Heart left ventricle (tissue), 16 donors: ENCODE data around the gene A3GALT2. TPM values are rescaled to one million over a fixed set of nuclear protein-coding genes. Genes with fewer than 3 reads are reported as not detected.
"Not testable (repeated sequence)": the region's sequence is repeated elsewhere in the genome, so short reads cannot be mapped to it uniquely, and the experiment has no call there.

Source experiments
- ATAC-seq, 4 donors: fragments of 200-7000 bp; cut with Tn5 transposase; one replicate each; pipeline ENCODE4 v1.9.1; 2020 to 2022; ENCODE audit warnings: moderate library complexity in 4 of 4, mild to moderate bottlenecking in 3 of 4, moderate number of reproducible peaks in 1 of 4
- DNase-seq, 5 donors: peaks; one replicate each; pipeline ENCODE4 v3.0.0-alpha.2; 2020
- H3K27ac ChIP-seq, 12 donors: fragments of 200-600 bp; sonication (generic) in 4 of 12; one replicate each; pipeline versions ENCODE4 v1.5.0 to v1.8.0; 2016 to 2022; ENCODE audit warnings: mild to moderate bottlenecking in 2 of 12
- H3K27me3 ChIP-seq, 9 donors: fragments of 200-600 bp; sonication (generic) in 2 of 9; one replicate each; pipeline versions ENCODE4 v1.5.1 to v1.8.0; 2016 to 2022; ENCODE audit warnings: mild to moderate bottlenecking in 3 of 9
- H3K36me3 ChIP-seq, 9 donors: fragments of 200-600 bp; sonication (generic) in 2 of 9; one replicate each; pipeline versions ENCODE4 v1.5.0 to v1.8.0; 2018 to 2022; ENCODE audit warnings: mild to moderate bottlenecking in 2 of 9
- H3K4me1 ChIP-seq, 12 donors: fragments of 200-600 bp; sonication (generic) in 4 of 12; one replicate each; pipeline versions ENCODE4 v1.5.0 to v1.8.0; 2016 to 2022; ENCODE audit warnings: mild to moderate bottlenecking in 3 of 12
- H3K4me3 ChIP-seq, 12 donors: fragments of 200-600 bp; sonication (generic) in 4 of 12; one replicate each; pipeline versions ENCODE4 v1.5.0 to v1.8.0; 2017 to 2022; ENCODE audit warnings: mild to moderate bottlenecking in 9 of 12, moderate library complexity in 4 of 12
- H3K9me3 ChIP-seq, 12 donors: fragments of 200-600 bp; sonication (generic) in 4 of 12; one replicate each; pipeline versions ENCODE4 v1.5.0 to v1.8.0; 2016 to 2022; ENCODE audit warnings: mild to moderate bottlenecking in 1 of 12
- CTCF ChIP-seq, 12 donors: fragments of 200-600 bp; sonication (generic) in 4 of 12; IDR thresholded peaks; one replicate each; pipeline versions ENCODE4 v1.5.0 to v1.8.0; 2018 to 2022; ENCODE audit warnings: antibody characterized with exemption in 12 of 12, mild to moderate bottlenecking in 5 of 12
- POLR2A ChIP-seq, 2 donors: fragments of 450-650 bp; IDR thresholded peaks; one replicate each; pipeline ENCODE4 v1.6.1; 2017; ENCODE audit warnings: antibody characterized with exemption in 2 of 2, mild to moderate bottlenecking in 2 of 2, moderate library complexity in 2 of 2
- WGBS, 4 donors: extraction: QIAGEN DNeasy Blood & Tissue Kit in 2 of 4; methylation state at CpG; one replicate each; pipeline versions ENCODE4 v1.1.5 to v1.1.7; 2013 to 2018; 5-methylcytosine and 5-hydroxymethylcytosine counted together
- intact Hi-C, 10 donors: fragments of 100-400 bp; cut with DNase I; formaldehyde crosslinking; loops; one replicate each; pipeline versions ENCODE4 v1.11.1 to v1.14.2; 2022
- polyA plus RNA-seq, 2 donors: library from polyadenylated mRNA; stranded (reverse); fragments of 200-250 nt; gene quantifications; one replicate each; pipeline ENCODE4 v1.2.3, GENCODE V29; 2013
- total RNA-seq, 9 donors: library from RNA; depleted of rRNA in 2 of 9; stranded (reverse); fragments of >200 nt in 2 of 9; fragmentation: NEBNext Ultra II Directional in 3 of 9; extraction: Animal tissue kit (Norgen Biotek cat#: 25700) in 3 of 9; gene quantifications; one replicate each; pipeline versions ENCODE4 v1.1.0 to v1.2.4, GENCODE V29; 2016 to 2023
- donor health status: ischemic (EF 13 %, LVEDD 7.1; RV severe dilation, severe dysfunction).
- donor health status: healthy with polysubstance abuse.
- donor health status: DM: no; HTN: yes; CAD: no.
- donor health status: DM: no; HTN: no; CAD: no.
- donor health status: ischemic (EF 25% LVEDD 6.9; RV normal size, moderate dysfunction).
- donor health status: ischemic (EF 25% LVEDD 5.7; RV mildly dilated, moderate dysfunction).
- donor health status: healthy.
- donor health status: DM: yes; HTN: yes; CAD: no.
- donor health status: ischemic (EF 35%, LVEDD 5.7; RV mildly dilated, moderate dysfunction).
- donor health status: nonischemic (EF 11% LVEDD 7.7; RV severe dilation, severe dysfunction).
- donor health status: DM: yes; HTN: yes; CAD: no.
- donor health status: PGD.
- donor health status: ischemic (EF 29% LVEDD 5.4; RV normal size, mild dysfunction).
- donor health status: nonischemic (EF 23%, LVEDD 6.1; RV moderate dilation, normal function).

Gene A3GALT2
- total and polyA plus RNA-seq, 11 donors = 0.40 TPM; not detected in 10

DNA sequence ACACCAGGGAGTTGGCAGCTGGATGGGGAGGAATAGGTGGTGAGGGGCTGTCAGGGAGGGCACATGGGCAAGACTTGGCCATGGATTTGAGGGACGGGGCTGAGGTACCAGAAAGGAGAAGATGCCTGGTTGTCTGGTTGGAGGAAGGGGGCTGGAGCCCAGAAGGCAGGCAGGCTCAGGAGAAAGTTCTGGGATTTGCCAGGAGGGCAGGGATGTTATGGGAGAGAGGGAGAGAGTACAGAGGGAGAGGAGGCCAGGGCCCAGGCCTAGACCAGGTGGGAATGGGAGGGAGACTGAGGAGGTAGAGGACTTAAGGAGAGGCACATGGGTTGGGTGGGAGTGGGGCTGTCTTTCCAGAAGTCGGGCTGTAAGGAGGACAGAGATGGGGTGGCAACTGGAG, 4.3 kb downstream of the A3GALT2 start:
- peaks cover 0 to 14% (median 0%) of the 10 kb centered on the region in 12 donors for H3K4me1 ChIP-seq
- DNase-seq (peak in 1 of 5 donors; percentile 29), ATAC-seq (no peak)
- TF ChIP-seq CTCF (IDR thresholded peaks at IDR 0.05) (no peak), POLR2A (IDR thresholded peaks at IDR 0.05) (no peak)
- intact Hi-C loops = no loop called here
- H3K27ac ChIP-seq = no peak overlapping the region
- WGBS, 4 donors = 87 to 94% (median 91%) methylated on average over 2 of the region's 2 CpGs
- no peak overlapping the region for H3K4me3 ChIP-seq
- peaks cover 0 to 5% (median 0%) of the 10 kb centered on the region in 9 donors for H3K36me3 ChIP-seq
- H3K9me3 ChIP-seq = no peaks in the 10 kb centered on the region
- H3K27me3 ChIP-seq = no peaks in the 10 kb centered on the region

DNA sequence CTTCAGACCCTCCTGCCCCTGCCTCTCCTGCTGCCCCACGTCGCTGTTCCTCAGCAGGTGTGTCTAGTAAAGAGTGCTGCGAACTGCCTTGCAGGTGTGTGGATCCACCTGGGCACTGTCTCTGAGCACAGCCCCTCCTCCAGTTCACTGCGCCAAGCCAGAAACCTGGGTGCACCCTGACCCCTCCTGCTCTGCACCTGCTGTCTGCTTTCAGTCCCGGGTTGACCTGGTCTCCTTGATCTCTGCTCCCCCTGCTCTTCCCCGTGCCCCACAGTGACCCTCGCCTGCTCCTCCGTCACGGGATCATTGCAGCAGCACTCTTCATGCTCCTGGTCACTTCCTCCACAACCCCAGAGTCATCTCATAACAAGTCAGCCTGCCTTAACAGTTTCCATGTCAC, 6.5 kb downstream of the A3GALT2 start:
- Histone ChIP-seq H3K27me3 (no peaks in the 10 kb centered on the region), H3K36me3 (no peaks in the 10 kb centered on the region), H3K4me1 (no peaks in the 10 kb centered on the region), H3K27ac (no peak overlapping the region), H3K9me3 (no peaks in the 10 kb centered on the region), H3K4me3 (no peak overlapping the region)
- ATAC-seq (no peak), DNase-seq (peak in 1 of 5 donors; percentile 14)
- 92 to 95% (median 93%) methylated on average over 9 of the region's 9 CpGs for WGBS, 4 donors
- TF ChIP-seq POLR2A (IDR thresholded peaks at IDR 0.05) = no peak
- TF ChIP-seq CTCF (IDR thresholded peaks at IDR 0.05) = no peak
- intact Hi-C loops = no loop called here

DNA sequence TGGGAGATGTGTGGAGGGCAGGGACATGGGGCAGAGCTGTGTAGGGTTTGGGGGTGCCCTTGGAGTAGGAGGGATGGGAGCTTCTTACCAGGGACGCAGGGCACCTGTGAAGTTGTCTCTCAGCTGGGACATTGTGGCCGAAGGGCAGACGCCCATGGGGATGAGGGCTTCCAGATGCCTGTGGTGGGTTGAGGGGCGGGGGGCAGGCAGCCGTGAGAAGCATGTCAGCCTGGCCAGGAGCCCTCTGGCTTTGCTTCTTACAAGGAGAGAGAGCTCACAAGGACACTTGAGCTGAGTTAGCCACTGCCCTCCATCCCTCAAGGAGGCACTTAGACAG, 8.5 kb downstream of the A3GALT2 start:
- ATAC-seq (no peak), DNase-seq (peak in 1 of 5 donors; percentile 16)
- 75 to 96% (median 87%) methylated on average over 5 of the region's 5 CpGs for WGBS, 4 donors
- no peaks in the 10 kb centered on the region for H3K4me1 ChIP-seq
- no peaks in the 10 kb centered on the region for H3K27me3 ChIP-seq
- H3K4me3 ChIP-seq = no peak overlapping the region
- H3K36me3 ChIP-seq = no peaks in the 10 kb centered on the region
- TF ChIP-seq POLR2A (IDR thresholded peaks at IDR 0.05) = no peak
- H3K27ac ChIP-seq = no peak overlapping the region
- intact Hi-C loops = no loop called here
- H3K9me3 ChIP-seq = no peaks in the 10 kb centered on the region

DNA sequence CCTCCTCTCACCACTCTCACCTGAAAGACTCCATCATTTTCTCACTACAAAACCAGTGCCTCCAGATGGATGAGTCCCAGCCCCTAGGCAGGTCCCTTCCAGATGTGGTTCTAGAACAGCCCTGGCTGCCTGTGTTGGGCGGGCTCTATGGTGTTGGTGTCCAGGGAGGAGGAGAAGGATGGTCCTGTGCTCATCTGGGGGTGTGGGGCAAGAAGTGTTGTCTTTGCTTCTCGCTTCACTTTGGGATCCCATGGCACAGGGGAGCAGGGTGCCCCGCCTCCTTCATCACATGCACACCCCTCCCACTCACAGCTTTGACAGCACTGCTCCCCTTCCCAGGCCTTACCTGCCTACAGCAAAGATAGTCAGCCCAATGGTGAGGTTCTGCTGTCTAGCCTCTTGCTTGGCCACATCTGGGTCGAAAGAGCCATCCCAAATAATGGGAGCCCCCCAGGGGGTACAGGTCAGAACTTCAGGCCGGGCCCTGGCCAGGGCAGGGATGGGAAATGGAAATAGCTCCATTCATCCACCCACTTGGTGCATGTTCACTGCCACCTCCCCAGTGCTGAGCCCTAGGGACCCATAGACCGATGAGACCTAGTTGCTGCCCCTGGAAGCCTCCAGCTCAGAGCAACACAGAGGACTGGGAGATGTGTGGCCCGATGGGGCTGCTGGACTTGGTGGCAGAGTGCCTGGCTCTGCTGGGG, 9.0 kb downstream of the A3GALT2 start:
- ATAC-seq (peak in 1 of 4 donors; percentile 37), DNase-seq (peak in 1 of 5 donors; percentile 22)
- H3K36me3 ChIP-seq = no peaks in the 10 kb centered on the region
- intact Hi-C loops = no loop called here
- H3K9me3 ChIP-seq = no peaks in the 10 kb centered on the region
- 93 to 94% (median 93%) methylated on average over 7 of the region's 7 CpGs for WGBS, 4 donors
- no peak overlapping the region for H3K4me3 ChIP-seq
- no peak overlapping the region for H3K27ac ChIP-seq
- H3K4me1 ChIP-seq = peaks cover 0 to 4% (median 2%) of the 10 kb centered on the region in 12 donors
- H3K27me3 ChIP-seq = peaks cover 0 to 4% (median 0%) of the 10 kb centered on the region in 9 donors
- TF ChIP-seq POLR2A (IDR thresholded peaks at IDR 0.05) (no peak), CTCF (IDR thresholded peaks at IDR 0.05) (no peak)

GRCh38 chr1:33310702-33311101, 10.2 kb downstream of the A3GALT2 start:
- TF ChIP-seq POLR2A (IDR thresholded peaks at IDR 0.05) (no peak), CTCF (IDR thresholded peaks at IDR 0.05) (no peak)
- intact Hi-C loops = no loop called here

DNA sequence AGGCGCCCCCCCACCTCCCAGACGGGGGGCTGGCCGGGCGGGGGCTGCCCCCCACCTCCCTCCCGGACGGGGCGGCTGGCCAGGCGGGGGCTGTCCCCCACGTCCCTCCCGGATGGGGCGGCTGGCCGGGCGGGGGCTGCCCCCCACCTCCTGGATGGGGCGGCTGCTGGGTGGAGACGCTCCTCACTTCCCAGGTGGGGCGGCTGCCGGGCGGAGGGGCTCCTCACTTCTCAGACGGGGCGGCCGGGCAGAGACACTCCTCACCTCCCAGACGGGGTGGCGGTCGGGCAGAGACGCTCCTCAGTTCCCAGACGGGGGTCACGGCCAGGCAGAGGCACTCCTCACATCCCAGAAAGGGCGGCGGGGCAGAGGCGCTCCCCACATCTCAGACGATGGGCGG, 11.5 kb downstream of the A3GALT2 start:
- H3K27ac ChIP-seq, H3K36me3 ChIP-seq, ATAC-seq, H3K9me3 ChIP-seq, H3K4me3 ChIP-seq: not testable (repeated sequence)
- intact Hi-C loops = loop anchor here in 1 of 10 donors (10.0 kb wide), 1 partner anchor 95 kb away; no protein-coding TSS in a partner anchor
- DNase-seq = peak in 1 of 5 donors; percentile 15
- WGBS, 4 donors = 93 to 96% (median 95%) methylated on average over 21 to 32 of the region's 32 CpGs; no CpG with 5 or more reads in 1 of the 4 donors
- Histone ChIP-seq H3K27me3 (peaks cover 0 to 12% (median 0%) of the 10 kb centered on the region in 9 donors), H3K4me1 (peaks cover 0 to 15% (median 8%) of the 10 kb centered on the region in 12 donors)

More at GRCh38 chr1:33310702-33311101, 10.2 kb downstream of the A3GALT2 start:
- WGBS, 4 donors = 70 to 94% (median 86%) methylated on average over 7 to 8 of the region's 8 CpGs
- Histone ChIP-seq H3K27me3 (peaks cover 0 to 12% (median 0%) of the 10 kb centered on the region in 9 donors), H3K9me3 (no peaks in the 10 kb centered on the region), H3K4me1 (peaks cover 0 to 14% (median 8%) of the 10 kb centered on the region in 12 donors), H3K4me3 (no peak overlapping the region), H3K27ac (no peak overlapping the region), H3K36me3 (no peaks in the 10 kb centered on the region)
- DNase-seq (peak in 1 of 5 donors; percentile 13), ATAC-seq (no peak)
